ENCODE results near the gene GPA33.

GPA33 gene, protein sequence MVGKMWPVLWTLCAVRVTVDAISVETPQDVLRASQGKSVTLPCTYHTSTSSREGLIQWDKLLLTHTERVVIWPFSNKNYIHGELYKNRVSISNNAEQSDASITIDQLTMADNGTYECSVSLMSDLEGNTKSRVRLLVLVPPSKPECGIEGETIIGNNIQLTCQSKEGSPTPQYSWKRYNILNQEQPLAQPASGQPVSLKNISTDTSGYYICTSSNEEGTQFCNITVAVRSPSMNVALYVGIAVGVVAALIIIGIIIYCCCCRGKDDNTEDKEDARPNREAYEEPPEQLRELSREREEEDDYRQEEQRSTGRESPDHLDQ

DNA sequence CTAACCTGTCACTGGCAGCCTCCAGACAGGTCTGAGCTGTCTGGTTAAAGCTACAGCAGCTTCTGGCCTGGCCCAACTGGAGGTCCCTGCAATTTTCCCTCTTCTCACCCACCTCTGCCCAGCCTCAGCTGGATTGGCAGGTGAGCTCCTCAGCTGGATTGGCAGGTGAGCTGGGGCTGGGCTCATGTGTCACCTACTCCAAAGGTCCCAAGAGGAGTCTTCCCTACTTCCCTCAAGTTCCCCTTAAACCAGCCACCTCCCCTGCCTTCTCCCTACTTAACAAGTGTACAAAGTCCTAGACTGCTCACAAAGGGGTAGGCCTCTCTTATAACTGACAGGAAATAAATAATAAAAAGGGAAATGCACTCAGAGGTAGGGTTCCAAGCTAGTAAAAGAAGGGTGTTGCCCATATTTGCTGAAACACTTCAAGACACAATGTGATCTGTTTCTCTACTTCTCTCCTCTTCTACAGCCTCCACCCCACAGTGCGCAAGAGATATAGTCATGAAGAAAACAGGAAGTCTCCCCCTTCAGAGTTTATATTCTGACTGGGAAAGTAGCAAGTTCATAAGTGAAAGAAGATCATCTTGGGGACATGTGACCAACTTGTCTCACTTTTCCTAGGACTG, at the start of gene GPA33:
Gene GPA33 (minus strand): TSS at position 64 of the 629 bp plus-strand sequence. CDS start 90 bp downstream, outside the sequence.
- DNase-seq, result no peak

DNA sequence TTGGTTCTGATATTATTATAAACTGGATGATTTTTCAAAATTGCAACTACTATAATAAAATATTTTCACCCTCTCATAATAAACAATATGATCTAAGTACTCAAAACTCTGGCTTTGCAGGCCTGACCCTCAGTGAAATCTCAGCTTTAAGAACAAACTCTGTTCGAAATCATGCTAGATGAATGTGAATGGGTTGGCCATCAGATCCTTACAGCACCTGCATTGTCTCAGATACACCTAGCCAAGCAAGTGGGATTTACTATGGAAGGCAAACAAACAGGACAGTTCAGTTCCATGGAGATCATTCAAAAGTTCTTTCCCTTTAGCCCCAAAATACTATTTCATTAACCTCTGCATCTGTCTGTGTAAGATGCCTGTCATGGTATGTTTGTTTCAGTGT, 48.5 kb upstream of the GPA33 start:
- DNase-seq, result no peak

DNA sequence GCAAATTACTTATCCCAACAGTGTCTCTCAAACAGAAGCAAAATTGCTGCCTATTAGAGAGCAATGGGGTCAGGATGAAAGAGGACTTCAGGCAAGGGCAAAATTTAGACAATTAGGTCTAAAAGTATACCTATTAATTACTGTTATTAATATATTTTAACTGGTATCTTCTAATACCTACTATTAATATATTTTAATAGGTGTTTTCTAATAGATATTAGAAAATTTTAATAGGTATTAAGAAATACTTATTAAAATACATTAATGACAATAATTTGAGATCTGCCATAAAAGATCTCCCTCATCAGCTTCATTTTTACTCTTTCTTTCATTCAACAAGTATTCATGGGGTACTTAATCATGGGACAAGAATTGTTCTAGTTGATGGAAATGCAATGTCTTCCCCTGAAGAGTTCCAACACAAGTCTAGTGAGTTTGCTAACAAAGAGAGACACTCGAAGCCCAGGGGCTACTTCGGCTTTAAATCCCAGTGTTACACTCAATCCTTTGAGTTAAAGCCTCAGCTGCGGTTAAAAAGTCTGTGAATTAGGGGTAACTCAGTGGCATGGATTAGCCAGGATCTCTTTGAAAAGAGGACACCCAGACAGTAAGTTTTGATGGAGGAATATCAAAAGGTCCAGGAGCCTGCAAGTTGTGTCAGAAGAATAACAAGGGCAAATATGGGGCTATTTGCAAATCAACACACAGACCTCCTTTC, 47.8 kb upstream of the GPA33 start:
- no peak for DNase-seq

DNA sequence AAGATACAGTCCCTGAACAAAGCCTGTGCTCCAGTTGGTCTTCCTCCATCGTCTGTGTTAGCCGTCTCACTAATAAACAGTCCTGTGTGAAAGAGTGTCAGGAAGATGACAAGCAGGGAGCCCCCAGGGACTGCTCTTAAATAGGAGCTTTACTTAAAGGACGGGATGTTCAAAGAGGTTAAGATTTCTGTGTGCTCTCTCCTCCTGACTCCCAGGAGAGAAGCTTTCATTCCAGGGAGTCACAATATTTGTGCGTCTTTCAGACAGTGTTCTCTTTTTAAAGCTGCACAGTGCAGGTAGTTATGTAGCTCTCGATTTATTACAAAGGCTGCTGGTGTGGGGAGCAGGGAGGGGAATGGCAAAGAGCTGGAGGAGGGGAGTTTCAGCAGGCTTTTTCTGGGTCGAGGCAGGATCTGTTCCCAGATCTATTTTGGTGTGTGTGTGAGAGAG, 47.2 kb upstream of the GPA33 start:
- no peak for DNase-seq

DNA sequence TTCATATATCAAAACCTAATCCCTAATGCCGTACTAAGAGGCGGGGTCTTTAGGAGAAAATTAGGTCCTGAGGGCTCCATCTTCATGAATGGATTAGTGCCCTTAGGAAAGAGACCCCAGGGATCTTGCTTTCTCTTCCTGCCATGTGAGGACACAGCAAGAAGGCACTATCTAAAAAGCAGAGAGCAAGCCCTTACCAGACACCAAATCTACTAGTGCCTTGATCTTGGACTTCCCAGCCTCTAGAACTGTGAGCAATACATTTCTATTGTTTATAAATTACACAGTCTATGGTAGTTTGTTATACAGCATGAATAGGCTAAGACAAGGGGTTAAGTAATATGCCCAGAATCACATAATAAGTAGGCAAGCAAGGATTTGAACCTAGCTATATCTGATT, 46.6 kb upstream of the GPA33 start:
- DNase-seq, result no peak

DNA sequence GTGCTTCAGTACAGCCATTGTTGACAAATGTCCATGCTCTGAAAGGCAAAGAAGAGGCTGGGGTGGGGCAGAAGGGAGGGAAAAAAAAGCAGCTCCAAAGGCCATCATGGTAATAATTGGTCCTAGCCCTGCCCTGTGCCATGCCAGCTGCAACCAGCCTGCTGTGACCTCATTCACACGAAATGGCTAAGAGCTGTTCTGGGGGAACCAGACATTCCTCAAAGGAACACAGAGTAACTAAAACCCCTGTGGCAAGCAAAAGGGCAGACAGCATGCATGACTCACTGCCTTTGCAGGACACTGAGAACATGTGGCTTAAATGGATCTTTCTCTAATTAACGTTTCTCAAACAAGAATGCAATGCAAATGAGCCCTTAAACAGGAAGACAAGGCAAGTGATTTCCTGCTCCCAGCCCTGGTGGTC, 46.0 kb upstream of the GPA33 start:
- peak; percentile 45 for DNase-seq

DNA sequence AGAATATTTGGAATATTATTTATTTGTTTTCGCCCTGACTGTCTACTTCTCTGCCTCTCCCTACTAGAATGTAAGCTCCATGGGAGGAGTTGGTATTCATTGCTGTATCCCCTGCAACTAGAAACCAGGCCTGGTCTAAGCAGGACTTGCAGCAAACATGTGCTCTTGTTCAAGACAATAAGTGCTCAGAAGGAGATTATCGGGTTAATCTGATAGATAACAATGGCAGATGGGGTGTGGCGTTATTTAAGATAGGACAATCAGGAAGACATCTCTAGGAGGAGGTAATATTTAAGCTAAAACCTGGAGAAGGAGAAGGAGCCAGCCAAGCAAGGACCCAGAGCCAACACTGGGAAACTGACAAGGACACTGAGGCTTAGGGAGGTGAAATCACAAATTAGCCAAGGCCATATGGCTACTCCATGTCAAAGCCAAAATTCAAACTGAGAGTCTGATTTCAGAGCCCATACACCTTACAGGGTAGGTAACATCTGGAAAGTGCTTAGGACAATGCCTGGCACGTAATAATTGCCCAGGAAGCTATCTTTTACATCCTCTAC, 45.2 kb upstream of the GPA33 start:
- DNase-seq, result no peak

DNA sequence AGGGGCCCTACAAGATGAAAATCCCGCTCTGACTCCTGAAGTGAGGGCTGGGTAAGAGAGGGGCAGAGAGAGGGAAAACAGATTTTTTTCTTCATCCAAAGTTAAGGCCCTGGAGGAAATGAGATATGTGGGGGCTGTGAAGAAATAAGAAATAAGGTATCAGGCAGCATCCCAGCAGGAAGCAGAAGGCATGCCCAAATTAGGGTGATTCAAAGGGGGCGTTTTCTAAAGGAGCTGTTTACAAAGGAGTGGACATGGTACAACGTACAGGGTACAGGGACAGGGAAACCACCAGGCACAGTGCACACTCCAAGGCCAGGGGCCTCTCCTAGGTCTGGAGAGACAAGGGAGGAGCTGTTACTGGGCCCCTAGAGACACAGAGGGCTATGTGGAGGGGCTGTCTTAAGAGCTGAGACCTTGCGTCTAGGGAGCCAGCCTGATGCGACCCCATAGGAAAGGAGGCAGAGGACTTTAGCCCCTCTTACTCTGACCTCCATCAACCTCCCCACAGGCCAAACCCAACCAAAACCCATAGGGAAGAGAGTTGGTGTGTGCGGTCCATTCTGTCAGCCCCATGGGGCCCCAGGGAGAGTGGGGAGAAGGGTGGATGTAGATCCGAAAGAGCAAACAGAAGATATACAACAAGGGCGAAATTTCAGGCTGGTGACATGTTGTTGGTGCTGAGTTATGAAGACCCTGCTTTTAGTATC, 42.3 kb upstream of the GPA33 start:
- no peak for DNase-seq

DNA sequence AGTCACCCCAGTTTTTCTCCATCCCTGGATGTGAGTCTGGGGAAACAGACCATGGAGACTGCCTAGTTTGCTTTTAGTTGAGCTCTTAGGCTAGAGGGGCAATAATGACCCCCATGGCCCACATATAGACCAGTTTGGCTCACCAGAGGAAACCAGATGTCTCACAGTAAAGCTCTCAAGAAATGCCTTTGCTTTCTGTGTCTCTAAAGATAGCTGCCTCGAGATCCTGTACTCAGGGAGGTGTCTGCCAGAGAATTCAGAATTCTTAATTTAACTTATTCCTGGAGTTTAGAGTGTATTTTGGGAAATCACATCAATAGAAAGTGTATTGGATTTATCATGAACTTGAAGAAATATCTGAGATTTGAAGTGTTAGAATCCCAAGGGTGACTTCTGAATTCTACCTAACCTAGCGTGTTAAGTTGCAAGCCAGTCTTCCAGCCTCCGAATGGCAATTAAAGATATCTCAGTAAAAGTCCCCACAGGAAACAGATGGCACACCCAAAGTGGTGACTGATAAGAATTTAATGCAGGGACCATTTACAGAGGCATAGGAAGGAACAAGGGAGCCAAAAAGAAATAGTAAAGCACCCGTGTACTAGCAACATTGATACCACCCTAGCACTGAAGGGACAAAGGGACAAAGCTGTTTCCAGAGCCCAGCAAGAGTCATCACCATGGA, 40.8 kb upstream of the GPA33 start:
- no peak for DNase-seq

DNA sequence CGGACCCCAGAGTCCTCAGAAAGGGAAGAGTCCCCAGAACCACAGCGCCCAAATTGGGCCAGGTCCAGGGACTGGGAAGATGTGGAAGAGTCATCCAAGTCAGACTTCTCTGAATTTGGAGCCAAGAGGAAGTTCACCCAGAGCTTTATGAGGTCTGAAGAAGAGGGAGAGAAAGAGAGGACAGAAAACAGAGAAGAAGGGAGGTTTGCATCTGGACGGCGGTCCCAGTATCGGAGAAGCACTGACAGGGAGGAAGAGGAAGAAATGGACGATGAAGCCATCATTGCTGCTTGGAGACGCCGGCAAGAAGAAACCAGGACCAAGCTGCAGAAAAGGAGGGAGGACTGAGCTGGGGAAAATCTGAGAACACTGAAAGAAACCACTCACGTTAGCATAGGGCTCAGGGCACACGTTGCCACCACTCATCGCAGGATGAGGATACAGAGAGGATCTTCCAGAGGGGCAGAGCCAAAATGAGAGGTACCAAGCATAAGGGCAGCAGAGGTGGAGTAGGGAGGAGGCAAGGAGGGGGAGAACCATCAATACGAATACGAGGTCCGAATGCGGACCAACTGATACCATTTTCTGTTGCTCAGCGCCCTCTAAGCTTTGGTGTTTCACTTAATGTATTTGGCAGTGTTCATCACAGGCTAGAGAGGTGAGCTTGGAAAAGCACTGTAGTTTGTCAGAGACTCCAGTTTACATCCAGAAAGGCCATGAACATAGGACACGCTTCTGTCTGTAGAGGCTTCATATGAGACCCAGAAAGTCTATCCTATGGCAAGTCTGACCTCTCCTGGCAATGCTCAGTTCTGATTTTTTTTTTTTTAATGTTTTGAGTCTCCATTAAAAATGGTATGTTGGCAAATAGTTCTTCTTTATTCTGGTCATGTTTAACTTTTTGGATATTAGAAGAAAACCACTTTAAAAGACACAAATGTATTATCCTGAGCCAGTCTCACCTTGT, 38.4 kb upstream of the GPA33 start:
- no peak for DNase-seq

DNA sequence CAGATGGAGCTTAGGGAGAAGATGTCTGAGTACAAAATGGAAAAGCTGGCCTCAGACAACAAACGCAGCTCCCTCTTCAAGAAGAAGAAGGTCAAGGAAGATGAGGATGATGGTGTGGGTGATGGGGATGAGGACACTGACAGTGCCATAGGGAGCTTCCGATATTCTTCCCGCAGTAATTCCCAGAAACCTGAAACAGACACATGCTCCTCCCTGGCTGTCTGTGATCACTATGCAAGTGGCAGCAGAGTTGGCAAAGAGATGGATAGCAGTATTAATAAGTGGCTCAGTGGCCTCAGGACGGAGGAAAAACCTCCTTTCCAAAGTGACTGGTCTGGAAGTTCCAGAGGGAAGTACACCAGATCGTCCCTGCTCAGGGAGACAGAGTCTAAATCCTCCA, 37.5 kb upstream of the GPA33 start:
- no peak for DNase-seq

DNA sequence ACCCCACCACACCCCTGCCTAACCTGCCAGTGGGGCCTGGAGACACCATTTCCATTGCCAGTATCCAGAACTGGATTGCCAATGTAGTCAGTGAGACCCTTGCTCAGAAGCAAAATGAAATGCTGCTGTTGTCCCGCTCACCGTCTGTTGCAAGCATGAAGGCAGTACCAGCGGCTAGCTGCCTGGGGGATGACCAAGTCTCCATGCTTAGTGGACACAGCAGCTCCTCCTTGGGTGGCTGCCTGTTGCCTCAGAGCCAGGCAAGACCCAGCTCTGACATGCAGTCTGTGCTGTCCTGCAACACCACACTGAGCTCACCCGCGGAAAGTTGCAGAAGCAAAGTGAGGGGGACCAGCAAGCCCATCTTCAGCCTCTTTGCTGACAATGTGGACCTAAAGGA, 37.1 kb upstream of the GPA33 start:
- no peak for DNase-seq

DNA sequence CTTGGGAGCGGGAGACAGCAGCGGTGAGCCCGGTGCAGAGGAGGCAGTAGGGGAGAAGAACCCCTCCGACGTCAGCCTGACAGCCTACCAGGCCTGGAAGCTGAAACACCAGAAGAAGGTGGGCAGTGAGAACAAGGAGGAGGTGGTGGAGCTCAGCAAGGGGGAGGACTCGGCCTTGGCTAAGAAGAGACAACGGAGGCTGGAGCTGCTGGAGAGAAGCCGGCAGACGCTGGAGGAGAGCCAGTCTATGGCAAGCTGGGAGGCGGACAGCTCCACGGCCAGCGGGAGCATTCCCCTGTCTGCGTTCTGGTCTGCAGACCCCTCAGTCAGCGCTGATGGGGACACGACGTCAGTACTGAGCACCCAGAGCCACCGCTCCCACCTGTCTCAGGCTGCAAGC, 36.6 kb upstream of the GPA33 start:
- no peak for DNase-seq

DNA sequence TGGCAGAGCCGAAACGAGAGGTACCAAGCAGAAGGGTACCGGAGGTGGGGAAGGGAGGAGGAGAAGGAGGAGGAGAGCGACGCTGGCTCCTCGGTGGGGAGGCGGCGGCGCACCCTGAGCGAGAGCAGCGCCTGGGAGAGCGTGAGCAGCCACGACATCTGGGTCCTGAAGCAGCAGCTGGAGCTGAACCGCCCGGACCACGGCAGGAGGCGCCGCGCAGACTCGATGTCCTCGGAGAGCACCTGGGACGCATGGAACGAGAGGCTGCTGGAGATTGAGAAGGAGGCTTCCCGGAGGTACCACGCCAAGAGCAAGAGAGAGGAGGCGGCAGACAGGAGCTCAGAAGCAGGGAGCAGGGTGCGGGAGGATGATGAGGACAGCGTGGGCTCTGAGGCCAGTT, 36.1 kb upstream of the GPA33 start:
- DNase-seq, result no peak

DNA sequence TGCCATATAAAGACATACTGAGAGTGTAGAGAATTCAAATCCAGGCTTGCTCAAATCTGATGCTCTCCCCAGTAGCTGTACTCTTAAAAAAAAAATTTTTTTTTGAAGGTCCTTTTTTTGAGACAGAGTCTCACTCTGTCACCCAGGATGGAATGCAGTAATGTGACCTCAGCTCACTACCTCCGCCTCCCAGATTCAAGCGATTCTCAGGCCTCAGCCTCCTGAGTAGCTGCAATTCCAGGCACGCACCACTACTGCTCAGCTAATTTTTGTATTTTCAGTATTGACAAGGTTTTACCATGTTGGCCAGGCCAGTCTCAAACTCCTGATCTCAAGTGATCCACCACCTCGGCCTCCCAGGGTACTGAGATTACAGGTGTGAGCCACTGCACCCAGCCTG, 32.4 kb upstream of the GPA33 start:
- DNase-seq, result no peak

DNA sequence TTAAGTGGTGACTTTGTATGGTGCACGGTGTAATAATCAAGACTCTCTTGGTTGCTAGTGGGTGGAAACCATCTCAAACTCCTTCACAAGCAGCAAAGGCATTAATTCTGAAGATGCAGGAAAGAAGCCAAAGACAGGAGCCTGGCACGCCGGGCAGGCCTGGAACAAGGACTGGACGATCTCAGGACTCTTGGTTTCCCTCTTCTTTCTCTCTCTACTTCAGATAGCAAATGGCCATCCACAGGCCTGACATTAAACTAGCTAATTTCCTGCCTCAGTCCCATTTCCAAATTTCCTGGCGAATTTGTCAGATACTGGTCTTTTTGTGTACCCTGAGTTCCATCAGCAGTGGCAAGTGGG, 31.9 kb upstream of the GPA33 start:
- no peak for DNase-seq

DNA sequence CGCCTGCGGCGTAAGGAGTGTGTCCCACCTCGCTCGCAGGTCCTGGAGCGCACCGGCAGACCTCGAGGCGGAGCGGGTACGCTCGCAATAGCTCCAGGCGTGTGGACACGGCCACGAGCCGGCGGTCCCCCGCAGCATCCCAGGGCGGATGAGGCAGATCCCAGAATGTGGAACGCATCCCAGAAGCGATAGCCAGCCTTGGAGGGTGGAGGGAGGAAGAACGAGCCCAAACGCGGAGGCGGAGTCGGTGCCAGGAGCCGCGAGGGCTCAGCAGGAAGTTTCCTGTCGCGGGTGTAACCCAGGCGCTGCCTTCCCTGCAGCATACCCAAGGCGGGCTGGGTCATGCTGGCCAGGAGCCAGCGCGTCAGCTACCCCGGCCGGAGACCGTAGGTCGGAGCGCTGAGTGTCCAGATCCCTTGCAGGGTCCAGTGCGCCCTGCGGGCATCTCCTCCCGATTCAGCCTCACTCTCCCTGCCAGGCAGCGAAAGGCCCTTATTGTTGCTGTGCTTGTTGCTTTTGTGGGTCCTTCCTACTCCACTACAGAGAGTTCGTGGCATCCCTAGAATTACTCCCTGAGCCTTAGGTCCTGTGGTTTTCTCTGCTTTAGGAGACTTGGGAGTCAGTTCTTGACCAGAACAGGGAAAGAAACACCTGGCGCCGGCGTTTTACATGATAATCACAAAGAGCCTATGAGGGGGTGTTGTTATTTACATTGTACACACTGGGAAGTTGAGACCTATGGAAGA, 31.4 kb upstream of the GPA33 start:
- DNase-seq, result peak; percentile 36

DNA sequence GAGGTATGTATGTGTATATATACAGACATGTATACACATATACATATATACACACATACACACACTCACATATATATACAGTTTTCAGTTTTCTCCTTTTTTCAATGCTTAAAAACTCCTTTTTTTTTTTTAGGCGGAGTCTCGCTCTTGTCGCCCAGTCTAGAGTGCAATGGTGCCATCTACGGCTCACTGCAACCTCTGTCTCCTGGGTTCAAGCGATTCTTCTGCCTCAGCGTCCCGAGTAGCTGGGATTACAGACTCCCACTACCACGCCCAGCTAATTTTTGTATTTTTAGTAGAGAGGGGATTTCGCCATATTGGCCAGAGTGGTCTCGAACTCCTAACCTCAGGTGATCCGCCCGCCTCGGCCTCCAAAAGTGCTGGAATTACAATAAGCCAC, 30.7 kb upstream of the GPA33 start:
- DNase-seq, result no peak

DNA sequence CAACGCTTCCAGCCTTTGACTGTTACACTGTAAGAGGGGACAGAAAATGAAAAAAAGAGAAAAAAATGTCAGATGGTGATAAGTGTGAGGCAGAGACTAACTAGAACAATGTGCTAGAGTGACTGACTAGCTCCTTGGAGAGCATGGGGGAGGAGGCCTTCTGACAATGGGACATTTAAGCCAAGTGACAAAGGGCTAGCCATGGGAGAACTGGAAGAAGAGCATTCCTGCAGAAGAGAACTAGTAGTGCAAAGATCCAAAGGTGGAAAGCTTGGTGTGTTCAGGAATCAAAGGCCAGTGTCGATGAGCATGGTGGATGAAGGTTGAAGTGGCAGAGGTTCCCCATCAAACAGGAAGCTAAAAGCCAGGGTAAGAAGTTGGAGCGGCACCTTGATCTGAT, 29.5 kb upstream of the GPA33 start:
- DNase-seq, result no peak

DNA sequence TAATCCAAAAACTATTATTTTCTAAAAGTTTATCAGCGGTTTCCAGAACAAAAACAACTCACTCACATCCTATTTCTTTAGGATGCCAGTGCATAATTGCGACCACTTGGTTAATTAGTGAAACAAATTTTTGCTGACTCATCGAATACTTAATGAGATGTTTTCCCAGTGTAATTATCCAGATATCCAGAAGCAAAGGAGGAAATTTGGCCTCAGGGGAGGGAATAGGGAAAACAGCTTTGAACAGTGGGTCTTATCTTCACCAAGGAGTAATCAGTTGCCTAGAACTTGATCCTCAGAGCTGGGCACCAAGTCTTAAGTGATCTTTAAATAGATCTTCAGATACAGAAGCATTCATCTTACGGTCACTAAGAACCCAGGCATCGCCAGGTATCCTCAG, 28.0 kb upstream of the GPA33 start:
- DNase-seq, result no peak

DNA sequence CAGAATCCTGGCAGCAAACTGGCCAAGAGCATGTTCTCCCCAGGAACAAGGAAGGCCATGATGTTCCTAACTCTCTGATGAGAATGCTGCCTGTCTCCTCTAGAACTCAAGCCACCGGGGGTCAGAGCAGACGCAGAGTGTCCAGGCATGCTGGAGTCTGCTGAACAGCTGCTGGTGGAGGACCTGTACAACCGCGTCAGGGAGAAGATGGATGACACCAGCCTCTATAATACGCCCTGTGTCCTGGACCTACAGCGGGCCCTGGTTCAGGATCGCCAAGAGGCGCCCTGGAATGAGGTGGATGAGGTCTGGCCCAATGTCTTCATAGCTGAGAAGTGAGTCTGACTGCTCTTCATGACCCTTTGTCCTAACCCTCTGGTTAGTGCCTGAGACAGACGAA, 27.0 kb upstream of the GPA33 start:
- DNase-seq, result no peak

Measured in right hindlimb (tissue), 1 donor.